Testis (tissue), 5 donors: ENCODE results near the gene MPDZ. TPM values are rescaled to one million over a fixed set of nuclear protein-coding genes. Genes with fewer than 3 reads are reported as not detected.

Experiments used
- DNase-seq: peaks from one replicate; pipeline ENCODE4 v3.0.0-alpha.2; 2019
- H3K27ac ChIP-seq, 2 donors: fragments of 200-600 bp; sonication (generic); one replicate each; pipeline ENCODE4 v1.5.1; 2019
- H3K27me3 ChIP-seq: fragments of 200-600 bp; sonication (generic); one replicate; pipeline ENCODE4 v1.5.1; 2019
- H3K36me3 ChIP-seq: fragments of 200-600 bp; sonication (generic); one replicate; pipeline ENCODE4 v1.5.1; 2017; ENCODE audit warnings: low read depth; ENCODE audit errors: missing control alignments
- H3K4me1 ChIP-seq: fragments of 200-600 bp; sonication (generic); one replicate; pipeline ENCODE4 v1.5.1; 2019
- H3K4me3 ChIP-seq, 2 donors: fragments of 200-600 bp; sonication (generic); one replicate each; pipeline ENCODE4 v1.5.1; 2017 to 2019
- H3K9me3 ChIP-seq: fragments of 200-600 bp; sonication (generic); one replicate; pipeline ENCODE4 v1.5.1; 2017
- POLR2A ChIP-seq: fragments of 450-650 bp; IDR thresholded peaks from one replicate; pipeline ENCODE4 v1.6.1; 2017; ENCODE audit warnings: antibody characterized with exemption, mild to moderate bottlenecking, moderate library complexity
- WGBS, 2 donors: methylation state at CpG; one replicate each; pipeline ENCODE4 v1.1.5; 2018; 5-methylcytosine and 5-hydroxymethylcytosine counted together
- intact Hi-C: fragments of 100-400 bp; cut with DNase I; formaldehyde crosslinking; loops from one replicate; pipeline ENCODE4 v1.15.1; 2023; ENCODE audit warnings: low total_unique reads
- long read RNA-seq, 2 donors: transcript quantifications; one replicate each; lab custom pipeline, GENCODE V29; 2026
- polyA plus RNA-seq: library from polyadenylated mRNA; stranded (reverse); fragments of 350-450 nt; fragmentation: Illumina TruSeq; extraction: RNeasy Lipid Tissue Mini Kit (QIAGEN cat#74804); gene quantifications from one replicate; pipeline ENCODE4 v1.2.3, GENCODE V29; 2014; ENCODE audit warnings: low read depth, low replicate concordance; ENCODE audit not compliant: insufficient read depth
- total RNA-seq, 2 donors: library from RNA; depleted of rRNA; stranded (reverse); fragments of >200 nt; gene quantifications; one replicate each; pipeline ENCODE4 v1.2.3, GENCODE V29; 2016
- TF ChIP-seq, protein P1 (sequence below), 3 experiments: fragments of 450-650 bp in 2 of 3; fragments of 200-600 bp in 1 of 3; sonication (generic) in 1 of 3; IDR thresholded peaks; one replicate each; pipeline ENCODE4 v1.5.1; 2016 to 2019; ENCODE audit warnings: antibody characterized with exemption in 3 of 3, mild to moderate bottlenecking in 2 of 3, moderate library complexity in 1 of 3

Gene MPDZ, protein sequence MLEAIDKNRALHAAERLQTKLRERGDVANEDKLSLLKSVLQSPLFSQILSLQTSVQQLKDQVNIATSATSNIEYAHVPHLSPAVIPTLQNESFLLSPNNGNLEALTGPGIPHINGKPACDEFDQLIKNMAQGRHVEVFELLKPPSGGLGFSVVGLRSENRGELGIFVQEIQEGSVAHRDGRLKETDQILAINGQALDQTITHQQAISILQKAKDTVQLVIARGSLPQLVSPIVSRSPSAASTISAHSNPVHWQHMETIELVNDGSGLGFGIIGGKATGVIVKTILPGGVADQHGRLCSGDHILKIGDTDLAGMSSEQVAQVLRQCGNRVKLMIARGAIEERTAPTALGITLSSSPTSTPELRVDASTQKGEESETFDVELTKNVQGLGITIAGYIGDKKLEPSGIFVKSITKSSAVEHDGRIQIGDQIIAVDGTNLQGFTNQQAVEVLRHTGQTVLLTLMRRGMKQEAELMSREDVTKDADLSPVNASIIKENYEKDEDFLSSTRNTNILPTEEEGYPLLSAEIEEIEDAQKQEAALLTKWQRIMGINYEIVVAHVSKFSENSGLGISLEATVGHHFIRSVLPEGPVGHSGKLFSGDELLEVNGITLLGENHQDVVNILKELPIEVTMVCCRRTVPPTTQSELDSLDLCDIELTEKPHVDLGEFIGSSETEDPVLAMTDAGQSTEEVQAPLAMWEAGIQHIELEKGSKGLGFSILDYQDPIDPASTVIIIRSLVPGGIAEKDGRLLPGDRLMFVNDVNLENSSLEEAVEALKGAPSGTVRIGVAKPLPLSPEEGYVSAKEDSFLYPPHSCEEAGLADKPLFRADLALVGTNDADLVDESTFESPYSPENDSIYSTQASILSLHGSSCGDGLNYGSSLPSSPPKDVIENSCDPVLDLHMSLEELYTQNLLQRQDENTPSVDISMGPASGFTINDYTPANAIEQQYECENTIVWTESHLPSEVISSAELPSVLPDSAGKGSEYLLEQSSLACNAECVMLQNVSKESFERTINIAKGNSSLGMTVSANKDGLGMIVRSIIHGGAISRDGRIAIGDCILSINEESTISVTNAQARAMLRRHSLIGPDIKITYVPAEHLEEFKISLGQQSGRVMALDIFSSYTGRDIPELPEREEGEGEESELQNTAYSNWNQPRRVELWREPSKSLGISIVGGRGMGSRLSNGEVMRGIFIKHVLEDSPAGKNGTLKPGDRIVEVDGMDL (N-terminal part only)
- 10 to 100 TPM; 38.2 to 42.8 TPM for total RNA-seq
- polyA plus RNA-seq: 25.4 TPM
- long read RNA-seq, donor 1, partial matches to known transcripts: 13 of 13 reads
- long read RNA-seq, donor 1, other reads (novel, unspliced or antisense): 0 of 13 reads
- long read RNA-seq, donor 2: 0 reads

GRCh38 chr9:13279284-13280141, at the start of gene MPDZ:
Gene MPDZ (minus strand): TSS chr9:13279692. CDS start chr9:13250315, 29,377 bp downstream.
- TF ChIP-seq, protein P1, sequence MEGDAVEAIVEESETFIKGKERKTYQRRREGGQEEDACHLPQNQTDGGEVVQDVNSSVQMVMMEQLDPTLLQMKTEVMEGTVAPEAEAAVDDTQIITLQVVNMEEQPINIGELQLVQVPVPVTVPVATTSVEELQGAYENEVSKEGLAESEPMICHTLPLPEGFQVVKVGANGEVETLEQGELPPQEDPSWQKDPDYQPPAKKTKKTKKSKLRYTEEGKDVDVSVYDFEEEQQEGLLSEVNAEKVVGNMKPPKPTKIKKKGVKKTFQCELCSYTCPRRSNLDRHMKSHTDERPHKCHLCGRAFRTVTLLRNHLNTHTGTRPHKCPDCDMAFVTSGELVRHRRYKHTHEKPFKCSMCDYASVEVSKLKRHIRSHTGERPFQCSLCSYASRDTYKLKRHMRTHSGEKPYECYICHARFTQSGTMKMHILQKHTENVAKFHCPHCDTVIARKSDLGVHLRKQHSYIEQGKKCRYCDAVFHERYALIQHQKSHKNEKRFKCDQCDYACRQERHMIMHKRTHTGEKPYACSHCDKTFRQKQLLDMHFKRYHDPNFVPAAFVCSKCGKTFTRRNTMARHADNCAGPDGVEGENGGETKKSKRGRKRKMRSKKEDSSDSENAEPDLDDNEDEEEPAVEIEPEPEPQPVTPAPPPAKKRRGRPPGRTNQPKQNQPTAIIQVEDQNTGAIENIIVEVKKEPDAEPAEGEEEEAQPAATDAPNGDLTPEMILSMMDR (IDR thresholded peaks at IDR 0.05): peak in 2 of 3 experiments; percentile 11 to 16
- TF ChIP-seq POLR2A: no peak
- Histone ChIP-seq H3K4me1 (no peaks in the 10 kb centered on the region), H3K9me3 (no peaks in the 10 kb centered on the region), H3K27ac (peak within 1 kb of the TSS; percentile 91 to 97), H3K4me3 (peak within 1 kb of the TSS; percentile 76 to 88), H3K27me3 (no peaks in the 10 kb centered on the region), H3K36me3 (no peaks in the 10 kb centered on the region)
- 4 to 7% methylated on average over 25 to 66 of the region's 82 CpGs for WGBS, 2 donors
- intact Hi-C loops: no loop called here
- DNase-seq: peak; percentile 65

GRCh38 chr9:13324988-13325387, 45.5 kb upstream of the MPDZ start:
- no peak overlapping the region for H3K27ac ChIP-seq
- H3K4me1 ChIP-seq: no peaks in the 10 kb centered on the region
- no peak for DNase-seq
- 87 to 91% methylated on average over 1 of the region's 1 CpG for WGBS, 2 donors
- H3K36me3 ChIP-seq: no peaks in the 10 kb centered on the region
- no peak overlapping the region for H3K4me3 ChIP-seq
- no peaks in the 10 kb centered on the region for H3K27me3 ChIP-seq
- H3K9me3 ChIP-seq: no peaks in the 10 kb centered on the region
- TF ChIP-seq, protein P1 (IDR thresholded peaks at IDR 0.05): no peak
- no peak for TF ChIP-seq POLR2A
- intact Hi-C loops: no loop called here

DNA sequence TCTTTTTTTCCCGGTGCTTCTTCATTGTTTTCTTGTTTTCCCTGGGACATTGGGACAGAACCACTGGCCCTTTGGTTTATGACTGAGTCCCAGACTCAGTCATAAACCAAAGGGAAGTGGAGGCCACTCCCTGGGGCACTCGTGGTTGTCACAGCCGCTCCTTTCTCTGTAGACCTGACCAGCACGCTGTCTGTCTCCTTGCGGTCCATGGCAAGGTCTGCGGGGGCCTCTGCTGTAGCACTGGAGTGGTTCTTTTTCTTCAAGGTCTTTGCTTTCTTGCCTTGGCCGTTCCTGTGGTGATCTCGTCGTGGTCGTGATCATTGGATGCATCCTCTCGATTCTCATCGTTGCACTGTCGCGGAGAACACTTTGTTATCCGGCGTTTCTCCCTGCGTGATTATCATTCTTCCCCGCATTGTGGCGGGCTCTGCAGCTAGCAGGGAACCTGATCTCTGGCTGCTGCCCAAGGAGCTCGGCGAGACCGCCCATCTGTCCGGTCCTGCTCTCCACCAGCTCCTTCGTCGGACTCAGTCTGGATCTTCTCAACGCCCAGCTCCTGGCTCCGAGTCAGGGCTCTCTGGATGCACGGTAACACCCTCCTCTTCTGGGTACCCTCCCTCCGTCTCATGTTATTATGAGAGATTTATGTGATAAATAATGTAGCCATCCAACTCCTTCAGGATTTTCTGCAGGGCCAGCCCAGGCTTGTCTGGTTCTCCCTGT, 43.5 kb upstream of the MPDZ start:
- H3K4me1 ChIP-seq: no peaks in the 10 kb centered on the region
- TF ChIP-seq, protein P1 (IDR thresholded peaks at IDR 0.05): no peak
- no peak for TF ChIP-seq POLR2A
- DNase-seq: no peak
- no peak overlapping the region for H3K4me3 ChIP-seq
- intact Hi-C loops: no loop called here
- no peaks in the 10 kb centered on the region for H3K36me3 ChIP-seq
- no peaks in the 10 kb centered on the region for H3K27me3 ChIP-seq
- WGBS, 2 donors: 70 to 83% methylated on average over 29 of the region's 29 CpGs
- H3K27ac ChIP-seq: no peak overlapping the region
- H3K9me3 ChIP-seq: no peaks in the 10 kb centered on the region
